ENCODE results near the gene ALDH1A2.

ALDH1A2 gene

GRCh38 chr15:57941816-57942215, 123.7 kb downstream of the ALDH1A2 start:
- Histone ChIP-seq H3K23ac (ENCODE audit: low read length) (no peak overlapping the region), H3K18ac (ENCODE audit: low read length) (no peak overlapping the region), H3K14ac (ENCODE audit: low read length) (no peak overlapping the region), H2AK5ac (ENCODE audit: low read length) (no peak overlapping the region), H4K8ac (ENCODE audit: low read depth, low read length) (no peak overlapping the region), H3K9me3 (ENCODE audit: insufficient read depth, low read depth, low read length) (no peaks in the 10 kb centered on the region), H2BK5ac (ENCODE audit: low read depth, low read length, poor library complexity) (no peak overlapping the region), H3K4ac (ENCODE audit: low read depth, low read length) (no peak overlapping the region), H3K79me1 (ENCODE audit: low read length) (no peaks in the 10 kb centered on the region), H3K4me2 (ENCODE audit: low read length) (no peak overlapping the region), H3K27me3 (ENCODE audit: insufficient read depth, low read length) (no peaks in the 10 kb centered on the region), H4K12ac (ENCODE audit: low read depth, low read length) (no peak overlapping the region), H3K36me3 (ENCODE audit: control insufficient read depth in 1 of 2, insufficient read depth in 2 of 2, low read length in 2 of 2) (no peaks in the 10 kb centered on the region), H3K27ac (ENCODE audit: low read depth, low read length) (no peak overlapping the region), H3K4me3 (ENCODE audit: low read depth, low read length) (no peak overlapping the region), H4K91ac (ENCODE audit: low read depth, low read length) (no peak overlapping the region), H3K9ac (ENCODE audit: low read length) (no peak overlapping the region), H2AFZ (ENCODE audit: insufficient read depth, low read length, poor library complexity) (no peak overlapping the region), H2BK12ac (ENCODE audit: low read length) (no peak overlapping the region), H3K79me2 (ENCODE audit: control insufficient read depth, insufficient read depth, low read length, poor library complexity) (no peaks in the 10 kb centered on the region), H2BK120ac (ENCODE audit: insufficient read depth, low read length, poor library complexity) (no peak overlapping the region), H3K4me1 (ENCODE audit: control insufficient read depth in 1 of 2, insufficient read depth in 2 of 2, low read length in 2 of 2) (no peaks in the 10 kb centered on the region)
- no peak for DNase-seq
- WGBS (ENCODE audit: extremely low coverage, insufficient coverage, insufficient read length): no CpG with 5 or more reads among the region's 1 CpG

DNA sequence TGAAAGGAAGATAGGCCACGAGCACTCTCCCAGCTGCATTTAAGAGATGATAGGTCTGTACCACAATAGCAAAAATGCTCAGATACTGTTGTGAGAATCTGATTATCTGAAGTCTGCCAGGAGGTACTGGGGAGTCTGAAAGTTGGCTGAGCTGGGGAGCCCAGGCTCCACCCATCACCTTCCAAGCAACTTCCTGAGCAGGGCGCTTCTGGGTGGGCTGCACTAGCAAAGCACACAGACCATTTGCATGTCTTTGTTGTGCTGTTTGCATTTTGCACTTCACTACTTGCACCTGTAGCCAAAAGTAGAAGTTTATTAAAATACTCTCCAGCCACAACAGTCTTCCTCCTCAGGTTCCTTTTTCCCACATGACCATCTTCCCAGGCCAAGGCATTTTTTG, 133.2 kb downstream of the ALDH1A2 start:
- Histone ChIP-seq H2BK5ac (ENCODE audit: low read depth, low read length, poor library complexity) (no peak overlapping the region), H3K23ac (ENCODE audit: low read length) (no peak overlapping the region), H3K27ac (ENCODE audit: low read depth, low read length) (no peak overlapping the region), H2AFZ (ENCODE audit: insufficient read depth, low read length, poor library complexity) (no peak overlapping the region), H4K12ac (ENCODE audit: low read depth, low read length) (no peak overlapping the region), H4K8ac (ENCODE audit: low read depth, low read length) (no peak overlapping the region), H2BK12ac (ENCODE audit: low read length) (no peak overlapping the region), H2AK5ac (ENCODE audit: low read length) (no peak overlapping the region), H3K79me1 (ENCODE audit: low read length) (no peaks in the 10 kb centered on the region), H3K27me3 (ENCODE audit: insufficient read depth, low read length) (no peaks in the 10 kb centered on the region), H4K91ac (ENCODE audit: low read depth, low read length) (no peak overlapping the region), H3K14ac (ENCODE audit: low read length) (no peak overlapping the region), H3K4ac (ENCODE audit: low read depth, low read length) (no peak overlapping the region), H3K4me1 (ENCODE audit: control insufficient read depth in 1 of 2, insufficient read depth in 2 of 2, low read length in 2 of 2) (no peaks in the 10 kb centered on the region), H3K9me3 (ENCODE audit: insufficient read depth, low read depth, low read length) (no peaks in the 10 kb centered on the region), H3K9ac (ENCODE audit: low read length) (no peak overlapping the region), H3K36me3 (ENCODE audit: control insufficient read depth in 1 of 2, insufficient read depth in 2 of 2, low read length in 2 of 2) (no peaks in the 10 kb centered on the region), H3K4me3 (ENCODE audit: low read depth, low read length) (no peak overlapping the region), H2BK120ac (ENCODE audit: insufficient read depth, low read length, poor library complexity) (no peak overlapping the region), H3K18ac (ENCODE audit: low read length) (no peak overlapping the region), H3K79me2 (ENCODE audit: control insufficient read depth, insufficient read depth, low read length, poor library complexity) (no peaks in the 10 kb centered on the region), H3K4me2 (ENCODE audit: low read length) (no peak overlapping the region)
- WGBS (ENCODE audit: extremely low coverage, insufficient coverage, insufficient read length): no CpG with 5 or more reads among the region's 2 CpGs
- no peak for DNase-seq

DNA sequence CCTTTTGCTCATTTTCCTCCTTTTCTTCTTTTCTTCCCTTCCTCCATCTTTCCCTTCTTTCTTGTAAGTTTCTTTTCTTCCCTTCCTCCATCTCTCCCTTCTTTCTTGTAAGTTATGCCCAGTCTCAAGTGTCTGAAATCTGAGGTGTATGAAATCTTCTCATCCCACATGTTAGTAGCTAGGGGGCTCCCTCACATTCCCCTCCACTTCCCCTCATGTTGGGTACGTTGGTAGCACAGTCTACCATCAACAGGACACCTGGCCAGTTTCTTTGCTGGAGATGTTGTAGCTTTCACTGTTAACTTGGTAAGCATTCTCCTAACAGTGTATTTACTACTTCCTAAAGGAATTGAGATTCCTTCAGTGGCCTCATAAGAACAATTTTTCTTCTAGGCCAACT, 133.9 kb downstream of the ALDH1A2 start:
- no CpG with 5 or more reads among the region's 1 CpG for WGBS (ENCODE audit: extremely low coverage, insufficient coverage, insufficient read length)
- H2BK120ac ChIP-seq (ENCODE audit: insufficient read depth, low read length, poor library complexity): no peak overlapping the region
- no peak overlapping the region for H2AK5ac ChIP-seq (ENCODE audit: low read length)
- H3K9ac ChIP-seq (ENCODE audit: low read length): no peak overlapping the region
- H4K91ac ChIP-seq (ENCODE audit: low read depth, low read length): no peak overlapping the region
- H3K79me1 ChIP-seq (ENCODE audit: low read length): no peaks in the 10 kb centered on the region
- H2AFZ ChIP-seq (ENCODE audit: insufficient read depth, low read length, poor library complexity): no peak overlapping the region
- no peaks in the 10 kb centered on the region for H3K27me3 ChIP-seq (ENCODE audit: insufficient read depth, low read length)
- no peaks in the 10 kb centered on the region for H3K36me3 ChIP-seq (ENCODE audit: control insufficient read depth in 1 of 2, insufficient read depth in 2 of 2, low read length in 2 of 2)
- no peak overlapping the region for H3K27ac ChIP-seq (ENCODE audit: low read depth, low read length)
- no peak overlapping the region for H4K12ac ChIP-seq (ENCODE audit: low read depth, low read length)
- no peak overlapping the region for H3K4ac ChIP-seq (ENCODE audit: low read depth, low read length)
- H3K14ac ChIP-seq (ENCODE audit: low read length): no peak overlapping the region
- DNase-seq: no peak
- no peak overlapping the region for H3K4me2 ChIP-seq (ENCODE audit: low read length)
- H3K79me2 ChIP-seq (ENCODE audit: control insufficient read depth, insufficient read depth, low read length, poor library complexity): no peaks in the 10 kb centered on the region
- H3K23ac ChIP-seq (ENCODE audit: low read length): no peak overlapping the region
- no peak overlapping the region for H3K4me3 ChIP-seq (ENCODE audit: low read depth, low read length)
- H3K9me3 ChIP-seq (ENCODE audit: insufficient read depth, low read depth, low read length): no peaks in the 10 kb centered on the region
- no peak overlapping the region for H4K8ac ChIP-seq (ENCODE audit: low read depth, low read length)
- H2BK12ac ChIP-seq (ENCODE audit: low read length): no peak overlapping the region
- H2BK5ac ChIP-seq (ENCODE audit: low read depth, low read length, poor library complexity): no peak overlapping the region
- no peak overlapping the region for H3K18ac ChIP-seq (ENCODE audit: low read length)
- no peaks in the 10 kb centered on the region for H3K4me1 ChIP-seq (ENCODE audit: control insufficient read depth in 1 of 2, insufficient read depth in 2 of 2, low read length in 2 of 2)

GRCh38 chr15:57927091-57927631, 138.3 kb downstream of the ALDH1A2 start:
- no peaks in the 10 kb centered on the region for H3K36me3 ChIP-seq (ENCODE audit: control insufficient read depth in 1 of 2, insufficient read depth in 2 of 2, low read length in 2 of 2)
- no peak overlapping the region for H2BK12ac ChIP-seq (ENCODE audit: low read length)
- H3K14ac ChIP-seq (ENCODE audit: low read length): no peak overlapping the region
- no peak overlapping the region for H3K9ac ChIP-seq (ENCODE audit: low read length)
- no peak overlapping the region for H3K27ac ChIP-seq (ENCODE audit: low read depth, low read length)
- H3K18ac ChIP-seq (ENCODE audit: low read length): no peak overlapping the region
- no CpG with 5 or more reads among the region's 6 CpGs for WGBS (ENCODE audit: extremely low coverage, insufficient coverage, insufficient read length)
- no peak overlapping the region for H2AFZ ChIP-seq (ENCODE audit: insufficient read depth, low read length, poor library complexity)
- no peaks in the 10 kb centered on the region for H3K79me2 ChIP-seq (ENCODE audit: control insufficient read depth, insufficient read depth, low read length, poor library complexity)
- H2BK5ac ChIP-seq (ENCODE audit: low read depth, low read length, poor library complexity): no peak overlapping the region
- no peak overlapping the region for H3K4me2 ChIP-seq (ENCODE audit: low read length)
- H4K91ac ChIP-seq (ENCODE audit: low read depth, low read length): no peak overlapping the region
- H2AK5ac ChIP-seq (ENCODE audit: low read length): no peak overlapping the region
- H3K79me1 ChIP-seq (ENCODE audit: low read length): no peaks in the 10 kb centered on the region
- no peak for DNase-seq
- no peak overlapping the region for H3K4ac ChIP-seq (ENCODE audit: low read depth, low read length)
- no peaks in the 10 kb centered on the region for H3K4me1 ChIP-seq (ENCODE audit: control insufficient read depth in 1 of 2, insufficient read depth in 2 of 2, low read length in 2 of 2)
- H3K27me3 ChIP-seq (ENCODE audit: insufficient read depth, low read length): no peaks in the 10 kb centered on the region
- no peaks in the 10 kb centered on the region for H3K9me3 ChIP-seq (ENCODE audit: insufficient read depth, low read depth, low read length)
- H3K23ac ChIP-seq (ENCODE audit: low read length): no peak overlapping the region
- no peak overlapping the region for H4K8ac ChIP-seq (ENCODE audit: low read depth, low read length)
- H3K4me3 ChIP-seq (ENCODE audit: low read depth, low read length): no peak overlapping the region
- H4K12ac ChIP-seq (ENCODE audit: low read depth, low read length): no peak overlapping the region
- H2BK120ac ChIP-seq (ENCODE audit: insufficient read depth, low read length, poor library complexity): no peak overlapping the region
